ENCODE measurements around the gene AUTS2. TPM values are rescaled to one million over a fixed set of nuclear protein-coding genes. Genes with fewer than 3 reads are reported as not detected.

AUTS2 gene
- polyA plus RNA-seq, 6 donors from 2014 or later: 8.8 to 28.0 (median 20.9) TPM

DNA sequence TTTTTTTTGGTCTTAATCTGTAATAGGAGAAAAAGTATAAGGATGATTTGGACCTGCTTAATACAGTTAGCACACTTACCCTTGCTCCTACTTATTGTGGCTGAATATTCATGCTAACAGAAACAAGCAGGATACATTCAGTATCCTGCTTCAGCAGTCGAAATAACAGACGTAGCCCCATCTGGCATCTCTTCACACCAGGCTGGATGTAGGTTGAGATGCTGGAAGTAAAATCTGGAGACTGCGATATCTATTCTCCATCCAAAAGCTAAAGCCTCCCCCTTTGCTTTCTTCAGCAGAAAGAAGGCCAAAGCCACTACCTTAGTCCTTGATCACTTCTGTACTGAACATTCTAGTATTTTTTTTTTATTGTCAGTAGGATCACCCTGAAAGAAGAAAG, 537.4 kb downstream of the AUTS2 start:
- Mint-ChIP-seq H3K4me3 (no peak overlapping the region), H3K9me3 (no peaks in the 10 kb centered on the region), H3K27me3 (no peaks in the 10 kb centered on the region), H3K27ac (peak overlapping the region in 1 of 6 donors; percentile 24), H3K36me3 (peaks cover 0 to 4% of the 10 kb centered on the region in 2 donors), H3K4me1 (no peaks in the 10 kb centered on the region)
- DNase-seq (no peak), ATAC-seq (ENCODE audit: low read depth in 2 of 2) (no peak)

- H3K27ac Mint-ChIP-seq: peak overlapping the region in 1 of 6 donors; percentile 39
- H3K36me3 Mint-ChIP-seq: peaks cover 0 to 4% of the 10 kb centered on the region in 2 donors
- ATAC-seq (ENCODE audit: low read depth in 2 of 2) (no peak), DNase-seq (no peak)
- H3K9me3 Mint-ChIP-seq: no peaks in the 10 kb centered on the region
- H3K4me3 Mint-ChIP-seq: no peak overlapping the region
- no peaks in the 10 kb centered on the region for H3K4me1 Mint-ChIP-seq
- H3K27me3 Mint-ChIP-seq: no peaks in the 10 kb centered on the region
Measured at GRCh38 chr7:70137126-70137525, 538.9 kb downstream of the AUTS2 start.

- Mint-ChIP-seq H3K36me3 (peaks cover 4 to 8% of the 10 kb centered on the region in 2 donors), H3K27me3 (no peaks in the 10 kb centered on the region), H3K4me1 (no peaks in the 10 kb centered on the region), H3K4me3 (no peak overlapping the region), H3K9me3 (no peaks in the 10 kb centered on the region), H3K27ac (no peak overlapping the region)
- ATAC-seq (ENCODE audit: low read depth in 2 of 2): no peak
- DNase-seq: no peak
Measured at GRCh38 chr7:70142247-70142932, 544.1 kb downstream of the AUTS2 start.

GRCh38 chr7:70143075-70144044, 545.1 kb downstream of the AUTS2 start:
- H3K27me3 Mint-ChIP-seq: no peaks in the 10 kb centered on the region
- H3K4me1 Mint-ChIP-seq: no peaks in the 10 kb centered on the region
- no peak overlapping the region for H3K4me3 Mint-ChIP-seq
- peaks cover 4 to 8% of the 10 kb centered on the region in 2 donors for H3K36me3 Mint-ChIP-seq
- ATAC-seq (ENCODE audit: low read depth in 2 of 2) (no peak), DNase-seq (no peak)
- H3K9me3 Mint-ChIP-seq: no peaks in the 10 kb centered on the region
- peak overlapping the region in 1 of 6 donors; percentile 41 for H3K27ac Mint-ChIP-seq

DNA sequence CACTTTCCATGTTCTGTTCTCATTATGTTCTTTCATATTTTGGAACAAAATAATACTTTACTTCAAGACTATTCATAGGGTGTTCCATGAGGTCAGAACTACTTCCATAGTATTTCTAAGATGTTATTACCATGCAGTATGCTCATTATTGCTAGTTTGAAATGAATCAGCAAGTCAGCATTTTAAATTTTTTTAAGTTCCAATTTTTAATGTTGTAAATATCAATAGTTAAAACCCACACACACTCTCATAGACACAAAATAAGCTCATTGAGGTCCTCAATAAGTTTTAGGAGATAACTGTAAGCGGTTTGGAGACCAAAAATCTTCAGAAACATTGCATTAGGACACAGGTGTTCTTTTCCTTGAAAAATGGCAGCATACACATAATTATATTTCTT, 550.7 kb downstream of the AUTS2 start:
- ATAC-seq (ENCODE audit: low read depth in 2 of 2): no peak

GRCh38 chr7:70152313-70152712, 554.0 kb downstream of the AUTS2 start:
- Mint-ChIP-seq H3K27me3 (no peaks in the 10 kb centered on the region), H3K4me3 (no peak overlapping the region), H3K36me3 (peaks cover 8 to 22% of the 10 kb centered on the region in 2 donors), H3K9me3 (peaks cover 4 to 23% (median 17%) of the 10 kb centered on the region in 7 donors), H3K27ac (no peak overlapping the region), H3K4me1 (peaks cover 0 to 5% (median 0%) of the 10 kb centered on the region in 3 donors)
- ATAC-seq (ENCODE audit: low read depth in 2 of 2): no peak
- DNase-seq: no peak

More for the DNA sequence above, 550.7 kb downstream of the AUTS2 start:
- Mint-ChIP-seq H3K36me3 (peaks cover 8 to 29% of the 10 kb centered on the region in 2 donors), H3K27me3 (no peaks in the 10 kb centered on the region), H3K9me3 (peaks cover 0 to 23% (median 17%) of the 10 kb centered on the region in 7 donors), H3K4me3 (no peak overlapping the region), H3K27ac (no peak overlapping the region), H3K4me1 (no peaks in the 10 kb centered on the region)
- no peak for DNase-seq

GRCh38 chr7:70153933-70154332, 555.7 kb downstream of the AUTS2 start:
- Mint-ChIP-seq H3K4me1 (peaks cover 0 to 13% (median 3%) of the 10 kb centered on the region in 3 donors), H3K36me3 (peaks cover 8 to 22% of the 10 kb centered on the region in 2 donors), H3K4me3 (no peak overlapping the region), H3K27me3 (no peaks in the 10 kb centered on the region), H3K27ac (no peak overlapping the region), H3K9me3 (peaks cover 4 to 23% (median 17%) of the 10 kb centered on the region in 7 donors)
- DNase-seq (no peak), ATAC-seq (ENCODE audit: low read depth in 2 of 2) (no peak)

DNA sequence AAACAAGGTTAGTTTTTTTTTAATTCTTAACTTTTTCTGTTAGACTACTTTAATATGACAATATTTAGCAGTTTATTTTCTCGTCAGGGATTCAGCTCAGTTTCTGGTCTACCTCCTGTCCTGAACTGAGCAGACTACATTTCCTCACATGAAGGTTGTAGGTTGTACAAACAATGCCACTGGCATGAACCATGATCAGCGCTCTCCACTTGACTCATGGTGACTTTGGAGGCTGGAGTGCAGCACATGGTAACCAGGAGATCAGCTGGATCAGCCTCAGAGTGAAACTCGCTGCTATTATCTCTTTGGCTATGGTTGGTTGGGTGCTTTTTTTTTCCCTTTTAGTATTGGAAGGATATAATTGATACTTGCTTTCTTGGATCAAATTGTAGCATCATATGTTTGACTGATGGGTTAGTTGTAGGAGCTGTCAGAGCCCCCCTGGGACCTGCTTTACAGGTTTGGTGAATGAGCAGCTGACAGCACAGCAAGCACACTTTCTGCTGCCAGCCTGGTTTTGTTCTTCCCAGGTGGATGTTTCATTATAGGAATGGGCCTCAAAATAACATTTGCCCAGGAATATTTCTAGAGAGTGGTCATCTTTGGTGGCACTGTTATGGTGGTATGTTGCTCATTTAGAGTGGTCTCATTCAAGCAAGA, 556.4 kb downstream of the AUTS2 start:
- Mint-ChIP-seq H3K4me3 (no peak overlapping the region), H3K36me3 (peaks cover 8 to 22% of the 10 kb centered on the region in 2 donors), H3K27ac (peak overlapping the region in 1 of 6 donors; percentile 32), H3K27me3 (no peaks in the 10 kb centered on the region), H3K9me3 (peaks cover 4 to 19% (median 17%) of the 10 kb centered on the region in 7 donors), H3K4me1 (peaks cover 0 to 13% (median 3%) of the 10 kb centered on the region in 3 donors)
- ATAC-seq (ENCODE audit: low read depth in 2 of 2): no peak
- no peak for DNase-seq

DNA sequence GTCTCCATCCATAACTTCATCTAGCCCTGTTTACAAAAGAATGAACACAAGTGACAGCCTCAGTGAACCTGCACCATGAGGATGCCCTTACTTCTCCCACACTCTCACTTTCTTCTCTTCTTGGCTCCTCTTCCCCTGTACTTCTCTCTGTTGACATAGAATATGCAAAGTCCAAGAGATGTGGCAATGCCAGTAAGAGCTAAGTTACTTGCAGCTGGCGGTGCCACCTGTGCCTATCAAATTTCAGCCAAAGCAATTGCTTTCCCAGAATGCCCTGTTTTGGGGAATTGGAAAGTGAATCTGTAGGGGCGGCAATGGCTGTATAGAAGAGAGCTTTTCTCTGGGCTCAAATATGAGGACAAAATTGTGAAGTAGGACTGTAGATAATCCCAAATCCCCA, 557.8 kb downstream of the AUTS2 start:
- no peak overlapping the region for H3K27ac Mint-ChIP-seq
- H3K27me3 Mint-ChIP-seq: no peaks in the 10 kb centered on the region
- H3K4me1 Mint-ChIP-seq: peaks cover 0 to 13% (median 3%) of the 10 kb centered on the region in 3 donors
- DNase-seq: no peak
- no peak overlapping the region for H3K4me3 Mint-ChIP-seq
- ATAC-seq (ENCODE audit: low read depth in 2 of 2): no peak
- peaks cover 2 to 15% (median 10%) of the 10 kb centered on the region in 7 donors for H3K9me3 Mint-ChIP-seq
- peaks cover 8 to 12% of the 10 kb centered on the region in 2 donors for H3K36me3 Mint-ChIP-seq

DNA sequence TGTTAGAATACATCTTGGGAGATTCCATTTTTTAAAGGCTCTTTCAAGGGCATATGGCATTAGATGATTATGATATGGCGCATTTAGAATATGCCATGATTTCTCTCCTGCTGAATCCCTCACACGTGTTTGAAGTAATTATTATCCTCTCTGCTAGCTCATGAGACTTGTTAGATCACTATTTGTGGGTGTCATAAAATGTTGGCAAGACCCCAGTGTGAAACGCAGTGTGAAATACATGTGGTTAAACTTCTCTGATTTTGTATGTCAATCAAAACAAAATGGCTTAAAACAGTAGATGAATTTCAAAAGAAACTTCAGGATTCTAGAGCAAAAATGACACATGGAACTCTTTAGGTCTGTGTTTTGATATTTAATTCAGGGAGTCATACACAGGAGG, 560.8 kb downstream of the AUTS2 start:
- no peak for DNase-seq
- H3K27me3 Mint-ChIP-seq: no peaks in the 10 kb centered on the region
- no peak overlapping the region for H3K4me3 Mint-ChIP-seq
- ATAC-seq (ENCODE audit: low read depth in 2 of 2): no peak
- H3K36me3 Mint-ChIP-seq: no peaks in the 10 kb centered on the region
- peaks cover 0 to 5% (median 0%) of the 10 kb centered on the region in 7 donors for H3K9me3 Mint-ChIP-seq
- H3K27ac Mint-ChIP-seq: no peak overlapping the region
- peaks cover 0 to 13% (median 3%) of the 10 kb centered on the region in 3 donors for H3K4me1 Mint-ChIP-seq

DNA sequence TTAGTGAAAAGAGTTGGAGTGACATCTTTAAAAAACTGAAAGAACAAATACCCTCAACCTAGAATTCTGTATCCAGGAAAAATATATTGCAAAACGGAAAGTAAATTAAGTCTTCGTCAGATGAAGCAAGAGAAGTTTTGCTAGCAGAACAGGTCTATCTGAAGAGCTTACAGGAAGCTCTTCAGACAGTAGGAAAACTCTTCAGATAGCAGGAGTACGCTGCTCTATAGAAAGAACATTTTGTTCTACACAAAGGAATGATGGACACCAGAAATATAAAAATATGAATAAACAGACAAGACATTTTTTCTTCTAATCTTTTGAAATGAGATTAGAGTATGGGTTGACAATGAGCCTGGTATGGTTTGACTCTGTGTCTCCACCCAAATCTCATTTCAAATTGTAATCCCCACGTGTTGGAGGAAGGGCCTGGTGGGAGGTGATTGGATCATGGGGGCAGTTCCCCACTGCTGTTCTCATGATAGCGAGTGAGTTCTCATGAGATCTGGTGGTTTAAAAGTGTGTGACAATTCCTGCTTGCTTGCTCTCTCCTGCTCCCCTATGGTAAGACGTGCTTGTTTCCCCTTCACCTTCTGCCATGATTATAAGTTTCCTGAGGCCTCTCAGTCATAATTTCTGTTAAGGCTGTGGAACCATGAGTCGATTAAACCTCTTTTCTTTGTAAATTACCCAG, 567.3 kb downstream of the AUTS2 start:
- Mint-ChIP-seq H3K27ac (no peak overlapping the region), H3K9me3 (peaks cover 0 to 26% (median 20%) of the 10 kb centered on the region in 7 donors)

GRCh38 chr7:70171369-70171920, 573.2 kb downstream of the AUTS2 start:
- Mint-ChIP-seq H3K9me3 (peaks cover under 1 to 12% (median 10%) of the 10 kb centered on the region in 7 donors), H3K4me3 (no peak overlapping the region), H3K27ac (no peak overlapping the region), H3K27me3 (no peaks in the 10 kb centered on the region), H3K4me1 (peaks cover 0 to 7% (median 5%) of the 10 kb centered on the region in 3 donors), H3K36me3 (peaks cover 6 to 22% of the 10 kb centered on the region in 2 donors)
- DNase-seq: no peak
- no peak for ATAC-seq (ENCODE audit: low read depth in 2 of 2)

More for the DNA sequence above, 567.3 kb downstream of the AUTS2 start:
- H3K27me3 Mint-ChIP-seq: no peaks in the 10 kb centered on the region
- H3K4me3 Mint-ChIP-seq: no peak overlapping the region
- no peak for DNase-seq
- no peaks in the 10 kb centered on the region for H3K4me1 Mint-ChIP-seq
- ATAC-seq (ENCODE audit: low read depth in 2 of 2): no peak
- H3K36me3 Mint-ChIP-seq: peaks cover 16 to 21% of the 10 kb centered on the region in 2 donors

Data from naive B cell (primary cell).